ENCODE measurements around the gene SH3GL2. TPM values are rescaled to one million over a fixed set of nuclear protein-coding genes. Genes with fewer than 3 reads are reported as not detected.

SH3GL2 gene
- polyA plus RNA-seq, 1 donor (not counting 4 experiments of a cell fraction or from before 2014, with no cell fraction given) = not detected

DNA sequence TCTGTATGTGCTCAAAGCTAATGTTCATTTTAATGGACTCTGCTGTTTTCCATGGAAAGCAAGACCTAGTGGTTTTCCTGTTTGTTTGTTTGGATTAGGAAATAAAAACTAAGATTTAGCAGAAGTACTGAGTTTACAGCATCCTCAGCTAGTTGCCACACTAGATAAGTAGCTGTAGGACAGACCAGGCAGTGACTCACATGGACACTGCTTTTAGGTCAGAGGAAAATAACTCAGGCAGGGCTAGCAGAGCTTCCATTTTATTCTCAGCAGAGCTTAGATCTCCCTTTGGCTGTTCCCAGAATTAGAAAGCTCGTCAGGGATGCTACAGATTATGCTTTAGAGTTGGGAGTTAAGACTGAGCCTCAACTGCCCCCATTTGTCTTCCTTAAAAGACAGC, 204.4 kb downstream of the SH3GL2 start:
- Histone ChIP-seq H3K79me2 (ENCODE audit: control insufficient read depth, insufficient read depth, low read length) (no peaks in the 10 kb centered on the region), H3K9me1 (ENCODE audit: control insufficient read depth, extremely low read depth, insufficient read depth, low read length) (no peaks in the 10 kb centered on the region), H3K4me2 (ENCODE audit: control insufficient read depth, extremely low read depth, insufficient read depth, low read depth, low read length) (no peak overlapping the region), H3K9me3 (ENCODE audit: control insufficient read depth, low read depth, low read length) (no peaks in the 10 kb centered on the region), H3K27ac (ENCODE audit: control insufficient read depth, insufficient read depth, low read length) (no peak overlapping the region), H3K36me3 (ENCODE audit: control insufficient read depth in 2 of 2, extremely low read depth in 1 of 2, insufficient read depth in 2 of 2, low read length in 2 of 2) (no peaks in the 10 kb centered on the region), H2AFZ (ENCODE audit: control insufficient read depth, low read length) (no peak overlapping the region), H3K4me3 (ENCODE audit: control insufficient read depth in 2 of 3, extremely low read depth in 1 of 3, insufficient read depth in 2 of 3, low read depth in 1 of 3, low read length in 3 of 3) (no peak overlapping the region), H3K4me1 (ENCODE audit: control insufficient read depth, extremely low read depth, insufficient read depth, low read length) (no peaks in the 10 kb centered on the region), H3K9ac (ENCODE audit: control insufficient read depth, extremely low read depth, insufficient read depth, low read length) (no peak overlapping the region), H4K20me1 (ENCODE audit: control insufficient read depth, extremely low read depth, insufficient read depth, low read length) (no peaks in the 10 kb centered on the region), H3K27me3 (ENCODE audit: control insufficient read depth, extremely low read depth, insufficient read depth, low read length) (no peaks in the 10 kb centered on the region)
- no peak for DNase-seq (ENCODE audit: low read depth, low spot score)
- no peak for FAIRE-seq
- dilution Hi-C loops (cut with MboI; ENCODE audit: extremely low pct_ligation_motif_present, low sequenced_read_pairs) = no loop called here
- TF ChIP-seq, protein P1, sequence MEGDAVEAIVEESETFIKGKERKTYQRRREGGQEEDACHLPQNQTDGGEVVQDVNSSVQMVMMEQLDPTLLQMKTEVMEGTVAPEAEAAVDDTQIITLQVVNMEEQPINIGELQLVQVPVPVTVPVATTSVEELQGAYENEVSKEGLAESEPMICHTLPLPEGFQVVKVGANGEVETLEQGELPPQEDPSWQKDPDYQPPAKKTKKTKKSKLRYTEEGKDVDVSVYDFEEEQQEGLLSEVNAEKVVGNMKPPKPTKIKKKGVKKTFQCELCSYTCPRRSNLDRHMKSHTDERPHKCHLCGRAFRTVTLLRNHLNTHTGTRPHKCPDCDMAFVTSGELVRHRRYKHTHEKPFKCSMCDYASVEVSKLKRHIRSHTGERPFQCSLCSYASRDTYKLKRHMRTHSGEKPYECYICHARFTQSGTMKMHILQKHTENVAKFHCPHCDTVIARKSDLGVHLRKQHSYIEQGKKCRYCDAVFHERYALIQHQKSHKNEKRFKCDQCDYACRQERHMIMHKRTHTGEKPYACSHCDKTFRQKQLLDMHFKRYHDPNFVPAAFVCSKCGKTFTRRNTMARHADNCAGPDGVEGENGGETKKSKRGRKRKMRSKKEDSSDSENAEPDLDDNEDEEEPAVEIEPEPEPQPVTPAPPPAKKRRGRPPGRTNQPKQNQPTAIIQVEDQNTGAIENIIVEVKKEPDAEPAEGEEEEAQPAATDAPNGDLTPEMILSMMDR (optimal IDR thresholded peaks at IDR 0.05 in 1 of 3, IDR thresholded peaks at IDR 0.05 in 1 of 3, conservative IDR thresholded peaks at IDR 0.05 in 1 of 3; ENCODE audit: extremely low read depth in 1 of 3, insufficient read depth in 2 of 3, low read length in 3 of 3) = no peak
- no peak for TF ChIP-seq EZH2 (IDR thresholded peaks at IDR 0.05; ENCODE audit: low read length)

DNA sequence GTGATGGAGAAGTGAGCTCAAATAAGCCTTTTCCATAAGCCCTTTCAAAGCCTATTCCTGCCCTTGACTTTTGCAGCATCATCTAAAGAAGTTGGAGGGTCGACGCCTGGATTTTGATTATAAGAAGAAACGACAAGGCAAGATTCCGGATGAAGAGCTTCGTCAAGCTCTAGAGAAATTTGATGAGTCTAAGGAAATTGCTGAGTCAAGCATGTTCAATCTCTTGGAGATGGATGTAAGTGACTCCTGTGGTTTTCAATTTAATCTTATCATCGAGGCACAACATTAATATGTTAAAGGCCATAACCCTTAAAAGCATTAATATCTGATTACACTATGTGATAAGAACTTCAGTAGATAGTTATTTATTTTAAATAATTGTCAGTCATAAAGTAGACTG, 210.4 kb downstream of the SH3GL2 start:
- Histone ChIP-seq H3K27ac (ENCODE audit: control insufficient read depth, insufficient read depth, low read length) (no peak overlapping the region), H3K79me2 (ENCODE audit: control insufficient read depth, insufficient read depth, low read length) (no peaks in the 10 kb centered on the region), H2AFZ (ENCODE audit: control insufficient read depth, low read length) (no peak overlapping the region), H3K4me1 (ENCODE audit: control insufficient read depth, extremely low read depth, insufficient read depth, low read length) (no peaks in the 10 kb centered on the region), H3K36me3 (ENCODE audit: control insufficient read depth in 2 of 2, extremely low read depth in 1 of 2, insufficient read depth in 2 of 2, low read length in 2 of 2) (no peaks in the 10 kb centered on the region), H3K9me3 (ENCODE audit: control insufficient read depth, low read depth, low read length) (no peaks in the 10 kb centered on the region), H3K9me1 (ENCODE audit: control insufficient read depth, extremely low read depth, insufficient read depth, low read length) (no peaks in the 10 kb centered on the region), H3K4me3 (ENCODE audit: control insufficient read depth in 2 of 3, extremely low read depth in 1 of 3, insufficient read depth in 2 of 3, low read depth in 1 of 3, low read length in 3 of 3) (no peak overlapping the region), H3K9ac (ENCODE audit: control insufficient read depth, extremely low read depth, insufficient read depth, low read length) (no peak overlapping the region), H4K20me1 (ENCODE audit: control insufficient read depth, extremely low read depth, insufficient read depth, low read length) (no peaks in the 10 kb centered on the region), H3K4me2 (ENCODE audit: control insufficient read depth, extremely low read depth, insufficient read depth, low read depth, low read length) (no peak overlapping the region), H3K27me3 (ENCODE audit: control insufficient read depth, extremely low read depth, insufficient read depth, low read length) (no peaks in the 10 kb centered on the region)
- dilution Hi-C loops (cut with MboI; ENCODE audit: extremely low pct_ligation_motif_present, low sequenced_read_pairs) = no loop called here
- TF ChIP-seq EZH2 (IDR thresholded peaks at IDR 0.05; ENCODE audit: low read length) = no peak
- TF ChIP-seq, protein P1 (optimal IDR thresholded peaks at IDR 0.05 in 1 of 3, IDR thresholded peaks at IDR 0.05 in 1 of 3, conservative IDR thresholded peaks at IDR 0.05 in 1 of 3; ENCODE audit: extremely low read depth in 1 of 3, insufficient read depth in 2 of 3, low read length in 3 of 3) = no peak
- DNase-seq (ENCODE audit: low read depth, low spot score) (no peak), FAIRE-seq (no peak)
